T-helper 2 cell treated with Interferon-gamma antibody and Interleukin-4, amounts not matched to agents 5 μg/mL and 100 μg/mL, for 36 hours (primary cell): ENCODE measurements around the gene VCAN.
A peak's percentile ranks its signal among the peaks of the same experiment; 100 is the strongest.

ENCODE experiments used
- DNase-seq: peaks from one replicate; pipeline ENCODE4 v3.0.0; 2021; ENCODE audit warnings: low spot score
- H3K27ac Mint-ChIP-seq: one replicate; pipeline ENCODE4 v1.8.0; 2021; ENCODE audit warnings: mild to moderate bottlenecking, mixed read lengths
- H3K27me3 Mint-ChIP-seq: one replicate; pipeline ENCODE4 v1.8.0; 2021; ENCODE audit warnings: low read depth, mixed read lengths
- H3K36me3 Mint-ChIP-seq: one replicate; pipeline ENCODE4 v1.8.0; 2021; ENCODE audit warnings: low read depth, mixed read lengths
- H3K4me1 Mint-ChIP-seq: one replicate; pipeline ENCODE4 v1.8.0; 2021; ENCODE audit warnings: low read depth, mixed read lengths
- H3K4me3 Mint-ChIP-seq: one replicate; pipeline ENCODE4 v1.8.0; 2022; ENCODE audit warnings: mild to moderate bottlenecking, moderate library complexity, mixed read lengths
- H3K9me3 Mint-ChIP-seq: one replicate; pipeline ENCODE4 v1.8.0; 2021; ENCODE audit warnings: mixed read lengths

VCAN gene

DNA sequence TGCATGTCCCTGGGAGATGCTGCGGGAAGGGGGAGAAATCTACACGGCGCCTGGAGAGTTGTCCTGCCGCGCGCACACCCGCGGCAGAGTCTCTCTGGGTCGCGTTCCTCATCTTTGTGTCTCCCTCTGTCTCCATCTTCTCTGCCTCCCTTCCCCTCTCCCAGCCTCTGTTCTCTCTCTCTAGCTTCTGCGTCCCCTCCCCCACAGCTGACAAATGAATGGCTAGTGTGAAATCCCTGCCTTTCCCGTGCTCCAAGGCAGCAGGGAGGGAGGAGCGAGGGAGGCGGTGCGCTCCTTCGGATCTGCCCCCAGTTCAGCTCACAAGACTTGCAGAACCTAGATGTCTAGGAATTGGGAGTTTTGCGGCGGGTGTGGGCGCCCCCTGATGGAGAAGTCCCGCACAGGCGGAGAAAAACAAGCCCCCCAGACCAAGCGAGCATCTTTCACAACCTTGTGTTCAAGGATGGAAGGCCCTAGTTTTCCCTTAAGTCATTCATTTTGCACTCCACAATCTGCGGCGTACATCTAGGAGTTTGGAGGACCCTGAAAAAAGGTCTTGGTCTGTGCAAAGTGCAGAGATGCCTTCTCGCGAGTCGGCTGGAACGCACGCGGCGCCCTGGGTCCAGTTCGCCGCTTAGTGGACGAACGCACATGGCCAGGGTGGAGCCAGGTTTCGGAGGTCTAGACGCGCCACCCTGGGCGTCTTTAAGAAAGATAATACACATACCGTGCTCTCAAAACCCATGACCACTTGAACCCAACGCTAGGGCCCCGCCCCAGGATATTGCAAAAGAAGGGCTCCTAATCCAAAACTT, 2.0 kb downstream of the VCAN start:
- DNase-seq = peak; percentile 42
- H3K27ac Mint-ChIP-seq = no peak overlapping the region
- H3K36me3 Mint-ChIP-seq = peaks cover 1% of the 10 kb centered on the region
- peaks cover 34% of the 10 kb centered on the region for H3K4me1 Mint-ChIP-seq
- no peaks in the 10 kb centered on the region for H3K9me3 Mint-ChIP-seq
- peak overlapping the region; percentile 92 for H3K4me3 Mint-ChIP-seq
- H3K27me3 Mint-ChIP-seq = peaks cover 78% of the 10 kb centered on the region

DNA sequence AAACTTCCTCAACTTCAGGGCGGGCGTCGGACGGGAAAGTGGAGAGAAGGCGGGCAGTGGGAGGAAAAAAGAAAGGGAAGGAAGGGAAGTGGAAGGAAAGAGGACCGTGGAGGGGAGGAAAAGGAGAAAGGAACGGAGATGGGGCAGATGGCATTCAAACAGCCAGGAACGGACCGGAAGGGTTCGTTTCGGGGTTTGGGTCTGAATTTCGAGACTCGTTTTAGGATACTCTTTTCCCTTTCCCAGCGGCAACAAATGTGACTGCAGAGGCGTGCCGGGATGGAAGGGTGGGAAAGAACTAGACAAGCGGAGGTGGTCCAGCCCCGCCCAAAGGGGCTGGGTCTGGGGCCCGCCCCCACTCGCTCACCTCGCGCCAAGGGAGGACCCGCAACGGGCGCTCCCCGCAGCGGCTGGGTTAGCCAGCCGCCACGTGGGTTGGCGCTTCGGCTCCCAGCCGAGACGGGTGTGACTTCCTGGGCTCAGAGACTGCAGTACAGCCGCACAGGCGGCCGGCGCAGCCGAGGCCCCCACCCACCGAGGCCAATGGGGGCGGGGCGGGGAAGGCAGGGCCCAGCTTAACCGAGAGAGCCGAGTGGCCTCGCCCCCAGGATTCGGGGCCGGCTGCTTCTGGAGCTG, 2.7 kb downstream of the VCAN start:
- Mint-ChIP-seq H3K4me1 (peaks cover 34% of the 10 kb centered on the region), H3K36me3 (peaks cover 1% of the 10 kb centered on the region), H3K27me3 (peaks cover 73% of the 10 kb centered on the region), H3K9me3 (no peaks in the 10 kb centered on the region), H3K27ac (no peak overlapping the region), H3K4me3 (peak overlapping the region; percentile 92)
- DNase-seq = peak; percentile 37

DNA sequence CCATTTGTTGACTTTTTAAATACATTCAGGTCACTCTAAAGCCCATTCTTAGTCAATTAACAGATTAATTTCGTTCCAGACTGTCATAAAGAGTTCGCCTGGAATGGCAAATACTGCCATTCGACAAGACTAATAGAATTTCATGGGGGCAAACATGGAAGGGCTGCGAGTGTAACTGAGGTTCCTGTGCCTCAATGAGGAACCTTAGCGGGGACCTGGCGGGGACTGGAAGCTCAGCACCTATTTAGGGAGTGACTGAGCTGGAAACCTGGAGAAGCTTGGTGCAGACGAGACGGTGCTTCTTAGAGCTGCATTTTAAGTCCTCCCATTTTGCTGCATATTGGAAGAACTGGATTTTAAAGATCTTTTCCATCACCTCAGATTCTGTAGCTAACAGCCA, 3.4 kb downstream of the VCAN start:
- Mint-ChIP-seq H3K36me3 (peaks cover 1% of the 10 kb centered on the region), H3K27me3 (peaks cover 68% of the 10 kb centered on the region), H3K4me3 (peak overlapping the region; percentile 44), H3K9me3 (no peaks in the 10 kb centered on the region), H3K4me1 (peaks cover 34% of the 10 kb centered on the region), H3K27ac (no peak overlapping the region)
- no peak for DNase-seq

DNA sequence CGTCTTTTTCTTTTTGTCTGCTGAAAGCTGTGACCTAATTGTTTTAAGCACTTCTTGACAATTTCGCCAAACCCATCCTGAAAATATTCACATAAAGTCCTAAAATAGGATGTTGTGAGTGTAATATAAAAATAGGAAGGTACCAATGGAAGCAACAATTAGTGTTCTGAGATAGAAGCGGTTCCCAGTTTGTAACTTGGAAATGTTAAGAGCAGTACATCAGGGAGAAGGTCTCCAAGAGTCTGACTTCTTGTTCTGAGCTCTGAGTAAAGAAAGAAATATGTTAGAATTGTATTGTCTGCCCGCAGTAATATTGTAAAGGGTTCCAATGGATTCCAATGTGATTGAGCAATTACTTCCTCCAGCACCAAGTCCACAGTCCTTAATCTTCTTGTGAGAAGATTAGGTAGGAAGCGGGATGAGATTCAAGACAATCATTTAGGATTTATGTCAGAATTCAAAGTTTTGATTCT, 3.9 kb downstream of the VCAN start:
- DNase-seq = no peak
- H3K36me3 Mint-ChIP-seq = peaks cover 1% of the 10 kb centered on the region
- H3K27ac Mint-ChIP-seq = no peak overlapping the region
- H3K4me3 Mint-ChIP-seq = no peak overlapping the region
- H3K9me3 Mint-ChIP-seq = no peaks in the 10 kb centered on the region
- H3K27me3 Mint-ChIP-seq = peaks cover 66% of the 10 kb centered on the region
- H3K4me1 Mint-ChIP-seq = peaks cover 34% of the 10 kb centered on the region

DNA sequence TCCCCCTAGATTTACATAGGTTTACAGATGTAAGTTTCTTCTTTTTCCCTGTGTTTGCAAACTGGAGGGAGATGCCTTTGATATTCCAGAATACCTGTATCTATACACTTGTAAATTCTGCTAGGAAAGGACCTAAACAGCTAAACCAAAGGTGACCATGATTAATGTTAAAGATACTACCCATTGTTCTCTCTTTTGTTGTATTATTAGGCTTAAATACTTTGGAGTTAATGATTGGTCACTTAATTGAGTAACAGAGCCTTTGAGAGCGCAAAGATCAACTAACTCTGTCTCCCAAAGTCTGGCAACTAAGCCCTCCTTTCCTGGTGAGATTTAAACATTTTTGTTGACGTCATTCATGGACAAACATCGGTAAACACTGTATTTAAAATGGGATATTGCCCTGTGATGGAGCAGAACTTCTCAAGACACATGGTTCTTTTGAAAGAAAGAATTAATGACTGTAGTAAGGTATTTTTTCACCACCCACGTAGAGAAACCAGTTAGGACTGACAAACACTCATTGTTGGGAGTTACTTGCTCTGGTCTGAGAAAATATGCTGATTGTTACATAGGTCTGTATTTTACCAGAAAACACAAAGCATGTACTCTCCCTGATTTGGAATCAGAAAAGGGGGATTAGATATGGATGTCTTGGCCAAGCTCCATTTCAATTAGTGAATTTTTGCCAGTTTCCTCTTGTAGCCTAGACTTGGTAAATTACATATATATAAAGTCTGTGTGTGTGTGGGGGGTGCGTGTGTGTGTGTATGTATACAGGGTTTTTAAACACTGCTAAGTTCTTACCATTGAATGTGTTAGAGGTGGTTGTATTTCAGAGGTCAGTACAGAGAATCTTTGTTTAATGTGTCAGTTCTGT, 4.6 kb downstream of the VCAN start:
- H3K36me3 Mint-ChIP-seq = peaks cover 1% of the 10 kb centered on the region
- no peak overlapping the region for H3K4me3 Mint-ChIP-seq

DNA sequence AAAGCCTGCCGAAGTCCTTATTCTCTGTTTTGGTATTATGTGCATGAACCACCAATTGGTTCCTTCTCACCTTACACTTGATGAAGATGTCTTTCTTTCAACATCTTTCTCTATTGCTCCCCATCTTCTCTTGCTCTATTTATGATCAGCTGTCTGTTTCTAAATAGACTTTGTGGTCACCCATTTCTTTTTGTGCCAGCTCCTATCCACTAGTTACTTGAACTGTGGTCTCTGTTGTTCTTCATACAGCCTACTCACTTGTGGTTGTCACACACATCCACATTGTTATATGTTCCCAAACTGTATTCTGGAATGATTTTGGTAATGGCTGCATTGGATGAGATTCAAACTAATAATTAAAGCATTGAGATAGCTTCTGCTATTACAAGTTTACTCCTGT, 11.4 kb downstream of the VCAN start:
- Mint-ChIP-seq H3K4me3 (no peak overlapping the region), H3K27ac (no peak overlapping the region), H3K4me1 (no peaks in the 10 kb centered on the region), H3K36me3 (no peaks in the 10 kb centered on the region), H3K27me3 (peaks cover 6% of the 10 kb centered on the region), H3K9me3 (no peaks in the 10 kb centered on the region)
- DNase-seq = no peak

More for the DNA sequence above, 4.6 kb downstream of the VCAN start:
- DNase-seq = no peak
- no peaks in the 10 kb centered on the region for H3K9me3 Mint-ChIP-seq
- peaks cover 31% of the 10 kb centered on the region for H3K4me1 Mint-ChIP-seq
- H3K27ac Mint-ChIP-seq = no peak overlapping the region
- H3K27me3 Mint-ChIP-seq = peaks cover 58% of the 10 kb centered on the region

DNA sequence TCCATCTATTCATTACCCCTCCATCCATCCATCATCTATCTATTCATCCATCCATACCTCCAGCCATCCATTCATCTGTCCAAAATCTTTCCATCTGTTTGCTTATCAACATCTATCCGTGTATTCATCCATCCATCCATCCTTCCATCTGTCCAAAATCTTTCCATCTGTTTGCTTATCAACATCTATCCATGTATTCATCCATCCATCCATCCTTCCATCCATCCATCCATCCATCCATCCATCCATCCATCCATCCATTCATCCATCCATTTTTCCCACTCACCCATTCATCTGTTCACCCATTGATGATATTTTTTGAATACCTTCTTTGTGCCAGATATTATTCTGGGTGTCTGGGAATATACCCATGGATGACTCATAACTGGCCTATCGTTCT, 12.8 kb downstream of the VCAN start:
- Mint-ChIP-seq H3K4me3 (no peak overlapping the region), H3K36me3 (no peaks in the 10 kb centered on the region), H3K27ac (no peak overlapping the region), H3K9me3 (no peaks in the 10 kb centered on the region), H3K27me3 (peaks cover 4% of the 10 kb centered on the region), H3K4me1 (no peaks in the 10 kb centered on the region)
- DNase-seq = no peak

DNA sequence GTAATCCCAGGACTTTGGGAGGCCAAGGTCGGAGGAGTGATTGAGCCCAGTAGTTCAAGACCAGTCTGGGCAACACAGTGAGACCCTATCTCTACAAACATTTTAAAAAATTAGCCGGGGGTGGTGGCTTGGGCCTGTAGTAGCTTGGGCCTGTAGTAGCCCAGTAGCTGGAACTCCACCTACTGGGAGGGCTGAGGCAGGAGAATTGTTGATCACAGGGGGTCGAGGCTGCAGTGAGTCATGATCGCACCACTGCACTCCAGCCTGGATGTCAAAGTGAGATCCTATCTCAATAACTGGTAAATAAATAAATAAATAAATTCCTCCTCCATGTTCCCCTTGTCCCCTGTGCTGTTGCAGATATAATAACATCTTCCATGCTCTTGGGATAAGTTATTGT, 14.3 kb downstream of the VCAN start:
- no peak overlapping the region for H3K4me3 Mint-ChIP-seq
- DNase-seq = no peak
- no peak overlapping the region for H3K27ac Mint-ChIP-seq
- H3K36me3 Mint-ChIP-seq = no peaks in the 10 kb centered on the region
- H3K9me3 Mint-ChIP-seq = no peaks in the 10 kb centered on the region
- H3K27me3 Mint-ChIP-seq = peaks cover 3% of the 10 kb centered on the region
- H3K4me1 Mint-ChIP-seq = no peaks in the 10 kb centered on the region

DNA sequence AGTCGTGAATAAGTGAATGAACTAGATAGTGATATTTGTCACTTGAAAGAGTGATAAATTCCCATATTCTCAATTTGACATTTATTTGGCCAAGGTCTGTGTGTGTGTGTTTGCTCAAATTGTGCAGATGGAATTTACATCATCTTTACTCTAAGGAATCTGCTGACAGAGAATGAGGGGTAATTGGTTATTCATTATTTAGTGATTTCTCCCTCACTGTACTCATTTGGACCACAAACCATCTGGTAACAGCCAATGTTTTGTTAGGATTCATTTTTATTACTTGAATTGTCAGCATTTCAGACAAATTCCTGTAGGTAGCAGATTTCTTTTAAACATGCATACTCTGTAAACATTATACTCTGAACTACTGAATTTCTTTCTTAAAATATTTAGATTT, 15.6 kb downstream of the VCAN start:
- Mint-ChIP-seq H3K27ac (no peak overlapping the region), H3K9me3 (no peaks in the 10 kb centered on the region), H3K27me3 (peaks cover 3% of the 10 kb centered on the region), H3K4me3 (no peak overlapping the region), H3K4me1 (no peaks in the 10 kb centered on the region), H3K36me3 (no peaks in the 10 kb centered on the region)
- no peak for DNase-seq

DNA sequence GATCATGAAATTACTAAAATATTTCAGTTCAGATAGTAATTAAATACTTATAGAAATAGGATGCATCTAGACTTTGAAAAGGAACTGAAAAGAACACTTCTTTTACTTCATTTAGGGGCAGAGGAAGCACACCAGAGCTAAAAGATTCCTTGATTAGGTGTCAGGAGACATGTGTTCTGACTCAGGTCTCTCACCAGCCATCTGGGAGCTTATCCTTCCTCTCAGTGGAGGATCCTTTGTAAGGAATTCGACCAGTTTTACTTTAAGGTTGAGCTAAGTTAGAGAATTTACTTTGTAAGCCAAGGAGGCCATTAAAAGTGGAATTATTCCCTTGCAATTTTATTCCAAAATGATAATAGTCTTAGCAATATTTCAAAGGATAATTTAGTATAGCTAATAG, 16.7 kb downstream of the VCAN start:
- no peak overlapping the region for H3K27ac Mint-ChIP-seq
- DNase-seq = no peak
- no peak overlapping the region for H3K4me3 Mint-ChIP-seq
- H3K27me3 Mint-ChIP-seq = peaks cover 3% of the 10 kb centered on the region
- H3K36me3 Mint-ChIP-seq = no peaks in the 10 kb centered on the region
- H3K9me3 Mint-ChIP-seq = no peaks in the 10 kb centered on the region
- H3K4me1 Mint-ChIP-seq = no peaks in the 10 kb centered on the region

DNA sequence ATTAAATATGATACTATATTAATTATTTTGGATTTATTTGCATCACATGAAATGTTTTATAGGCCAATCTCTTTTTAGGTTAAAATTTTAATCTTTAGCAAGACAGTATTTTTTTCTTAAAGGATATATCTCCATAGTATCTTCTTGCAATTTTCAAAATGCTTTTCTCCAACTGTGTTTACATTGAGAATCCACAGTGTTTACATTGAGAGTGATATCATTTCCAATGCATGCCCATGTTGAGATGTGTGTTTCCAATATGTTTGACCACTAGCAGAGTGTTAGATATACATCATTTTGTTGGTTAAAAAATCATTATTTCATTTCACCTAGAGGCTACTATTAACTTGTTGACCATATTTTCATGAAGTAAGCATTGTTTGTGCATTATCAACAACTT, 17.3 kb downstream of the VCAN start:
- no peak overlapping the region for H3K27ac Mint-ChIP-seq
- no peaks in the 10 kb centered on the region for H3K9me3 Mint-ChIP-seq
- no peak for DNase-seq
- no peak overlapping the region for H3K4me3 Mint-ChIP-seq
- no peaks in the 10 kb centered on the region for H3K4me1 Mint-ChIP-seq
- H3K36me3 Mint-ChIP-seq = no peaks in the 10 kb centered on the region
- H3K27me3 Mint-ChIP-seq = peaks cover 3% of the 10 kb centered on the region

DNA sequence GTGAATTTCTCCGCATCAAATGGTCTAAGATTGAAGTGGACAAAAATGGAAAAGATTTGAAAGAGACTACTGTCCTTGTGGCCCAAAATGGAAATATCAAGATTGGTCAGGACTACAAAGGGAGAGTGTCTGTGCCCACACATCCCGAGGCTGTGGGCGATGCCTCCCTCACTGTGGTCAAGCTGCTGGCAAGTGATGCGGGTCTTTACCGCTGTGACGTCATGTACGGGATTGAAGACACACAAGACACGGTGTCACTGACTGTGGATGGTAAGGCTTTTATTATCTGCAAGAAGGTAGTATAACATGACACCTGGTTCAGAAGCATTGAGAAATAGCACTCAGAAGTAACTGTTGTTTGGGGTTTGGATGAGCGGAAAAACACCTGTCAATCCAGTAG, 18.7 kb downstream of the VCAN start:
- Mint-ChIP-seq H3K27me3 (peaks cover 3% of the 10 kb centered on the region), H3K4me3 (no peak overlapping the region), H3K9me3 (no peaks in the 10 kb centered on the region), H3K36me3 (no peaks in the 10 kb centered on the region), H3K4me1 (no peaks in the 10 kb centered on the region), H3K27ac (no peak overlapping the region)
- DNase-seq = no peak

DNA sequence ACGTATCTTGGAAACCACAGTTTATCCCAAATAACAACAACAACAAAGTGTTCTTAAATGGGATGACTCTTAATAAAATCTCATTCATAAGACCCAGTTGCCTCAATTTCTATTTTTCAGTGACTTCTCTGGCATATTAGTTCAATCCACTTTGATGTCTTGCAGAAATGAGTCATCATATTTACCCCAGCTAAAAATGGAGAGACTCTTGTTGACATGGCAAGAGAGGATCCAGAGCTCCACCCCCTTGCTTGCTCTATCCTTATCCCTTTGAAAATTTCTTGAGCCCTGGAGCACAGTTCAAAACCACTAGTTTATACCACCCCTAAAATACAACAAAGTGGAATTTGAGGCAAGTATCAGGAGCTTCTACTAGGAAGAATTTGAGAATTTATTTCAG, 20.8 kb downstream of the VCAN start:
- H3K36me3 Mint-ChIP-seq = no peaks in the 10 kb centered on the region
- H3K4me3 Mint-ChIP-seq = no peak overlapping the region
- H3K9me3 Mint-ChIP-seq = no peaks in the 10 kb centered on the region
- no peak overlapping the region for H3K27ac Mint-ChIP-seq
- no peaks in the 10 kb centered on the region for H3K4me1 Mint-ChIP-seq
- H3K27me3 Mint-ChIP-seq = peaks cover 3% of the 10 kb centered on the region
- no peak for DNase-seq

DNA sequence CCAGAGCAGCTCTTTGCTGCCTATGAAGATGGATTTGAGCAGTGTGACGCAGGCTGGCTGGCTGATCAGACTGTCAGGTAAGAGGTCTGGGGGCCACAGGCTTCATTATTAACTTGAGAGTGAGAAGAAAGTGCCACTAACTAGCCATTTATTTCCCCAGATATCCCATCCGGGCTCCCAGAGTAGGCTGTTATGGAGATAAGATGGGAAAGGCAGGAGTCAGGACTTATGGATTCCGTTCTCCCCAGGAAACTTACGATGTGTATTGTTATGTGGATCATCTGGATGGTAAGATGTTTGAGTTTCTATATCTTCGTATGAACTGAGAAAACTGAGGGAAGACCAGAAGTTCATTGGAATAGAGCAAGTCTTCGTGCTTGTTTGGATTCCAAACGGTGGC, 22.1 kb downstream of the VCAN start:
- Mint-ChIP-seq H3K36me3 (no peaks in the 10 kb centered on the region), H3K9me3 (no peaks in the 10 kb centered on the region), H3K4me3 (no peak overlapping the region), H3K27ac (no peak overlapping the region), H3K4me1 (no peaks in the 10 kb centered on the region), H3K27me3 (peaks cover 3% of the 10 kb centered on the region)
- DNase-seq = no peak
